Fibroblast of mammary gland (primary cell): ENCODE data around the gene KRT2.

Experiments used
- DNase-seq: peaks from one replicate; pipeline ENCODE4 v3.0.0-alpha.2; 2010; ENCODE audit warnings: low read depth
- H3K4me3 ChIP-seq: 2 replicates; pipeline ENCODE4 v1.5.1; 2011; ENCODE audit warnings: low read depth, mild to moderate bottlenecking, low read length, moderate library complexity; ENCODE audit not compliant: control insufficient read depth
- TF ChIP-seq, protein P1 (sequence below): conservative IDR thresholded peaks from 2 replicates; pipeline ENCODE4 v1.5.1; 2011; ENCODE audit warnings: low read depth, low read length, inconsistent platforms; ENCODE audit not compliant: control insufficient read depth, insufficient read depth

KRT2 gene

GRCh38 chr12:52662093-52662917 is 10.3 kb upstream of the KRT2 start:
- TF ChIP-seq, protein P1, sequence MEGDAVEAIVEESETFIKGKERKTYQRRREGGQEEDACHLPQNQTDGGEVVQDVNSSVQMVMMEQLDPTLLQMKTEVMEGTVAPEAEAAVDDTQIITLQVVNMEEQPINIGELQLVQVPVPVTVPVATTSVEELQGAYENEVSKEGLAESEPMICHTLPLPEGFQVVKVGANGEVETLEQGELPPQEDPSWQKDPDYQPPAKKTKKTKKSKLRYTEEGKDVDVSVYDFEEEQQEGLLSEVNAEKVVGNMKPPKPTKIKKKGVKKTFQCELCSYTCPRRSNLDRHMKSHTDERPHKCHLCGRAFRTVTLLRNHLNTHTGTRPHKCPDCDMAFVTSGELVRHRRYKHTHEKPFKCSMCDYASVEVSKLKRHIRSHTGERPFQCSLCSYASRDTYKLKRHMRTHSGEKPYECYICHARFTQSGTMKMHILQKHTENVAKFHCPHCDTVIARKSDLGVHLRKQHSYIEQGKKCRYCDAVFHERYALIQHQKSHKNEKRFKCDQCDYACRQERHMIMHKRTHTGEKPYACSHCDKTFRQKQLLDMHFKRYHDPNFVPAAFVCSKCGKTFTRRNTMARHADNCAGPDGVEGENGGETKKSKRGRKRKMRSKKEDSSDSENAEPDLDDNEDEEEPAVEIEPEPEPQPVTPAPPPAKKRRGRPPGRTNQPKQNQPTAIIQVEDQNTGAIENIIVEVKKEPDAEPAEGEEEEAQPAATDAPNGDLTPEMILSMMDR, result no peak
- no peak overlapping the region for H3K4me3 ChIP-seq
- DNase-seq, result no peak

DNA sequence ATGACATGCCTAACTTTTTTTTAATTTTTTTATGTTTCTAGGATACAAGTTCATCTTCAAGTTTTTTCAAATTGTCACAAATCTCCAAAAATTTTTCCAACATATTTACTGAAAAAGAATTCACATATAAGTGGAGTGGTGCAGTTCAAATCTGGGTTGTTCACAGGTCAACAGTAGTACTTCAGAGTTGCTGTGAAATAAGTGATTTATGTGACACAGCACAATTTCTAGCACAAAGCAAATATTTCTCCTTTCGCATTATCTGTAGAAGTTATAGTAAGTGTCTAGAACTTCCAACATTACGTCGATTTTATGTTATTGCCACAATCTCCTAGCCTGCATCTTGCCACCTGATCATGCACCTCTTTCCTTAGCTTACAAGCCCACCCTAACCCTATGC is 9.7 kb upstream of the KRT2 start:
- TF ChIP-seq, protein P1, result no peak
- DNase-seq, result no peak

DNA sequence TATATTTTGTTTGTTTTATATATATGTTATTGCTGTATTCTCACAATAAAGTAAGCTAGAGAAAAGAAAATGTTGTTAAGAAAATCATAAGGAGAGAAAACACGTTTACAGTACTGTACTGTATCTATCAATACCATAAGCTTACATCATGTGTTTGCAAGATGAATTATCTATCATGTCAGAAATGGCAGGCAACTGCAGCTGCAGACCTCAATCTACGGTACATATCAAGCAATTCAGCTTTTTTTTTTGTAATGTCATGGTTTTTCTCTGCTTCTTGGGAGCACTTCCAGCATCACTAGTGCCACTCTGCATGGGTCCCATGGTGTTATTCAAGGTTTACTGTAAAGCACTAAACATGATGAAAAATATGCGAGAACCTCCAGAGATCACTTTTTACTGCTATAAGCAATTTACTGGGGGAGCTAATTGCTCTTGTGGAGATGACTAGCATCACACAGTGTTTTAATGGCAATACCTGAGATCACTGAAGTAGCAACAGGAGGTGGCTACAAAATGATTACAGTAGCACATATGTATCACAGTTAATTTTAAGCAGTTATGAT is 9.0 kb upstream of the KRT2 start:
- TF ChIP-seq, protein P1, result no peak
- no peak for DNase-seq
- no peak overlapping the region for H3K4me3 ChIP-seq

More for the DNA sequence above, 9.7 kb upstream of the KRT2 start:
- H3K4me3 ChIP-seq, result no peak overlapping the region

GRCh38 chr12:52659951-52660350 is 7.9 kb upstream of the KRT2 start:
- no peak overlapping the region for H3K4me3 ChIP-seq
- TF ChIP-seq, protein P1, result no peak
- DNase-seq, result no peak

- H3K4me3 ChIP-seq, result no peak overlapping the region
- DNase-seq, result no peak
- TF ChIP-seq, protein P1, result no peak
These were observed 7.4 kb upstream of the KRT2 start for GRCh38 chr12:52659395-52659794.

GRCh38 chr12:52658196-52658595 is 6.2 kb upstream of the KRT2 start:
- no peak overlapping the region for H3K4me3 ChIP-seq
- DNase-seq, result no peak
- TF ChIP-seq, protein P1, result no peak
